Hepatocyte (in vitro differentiated cells): Measurements from ENCODE around the gene TMEM201. TPM values are rescaled to one million over a fixed set of nuclear protein-coding genes. Genes with fewer than 3 reads are reported as not detected.

Source experiments
- DNase-seq: peaks from one replicate; pipeline ENCODE4 v3.0.0-alpha.2; 2016; ENCODE audit warnings: low spot score
- H2AFZ ChIP-seq: fragments of 200-600 bp; sonication (generic); 2 replicates; pipeline ENCODE4 v1.6.0; 2016; ENCODE audit warnings: antibody characterized with exemption, mild to moderate bottlenecking
- H3K27ac ChIP-seq: fragments of 200-600 bp; sonication (generic); 2 replicates; pipeline ENCODE4 v1.5.1; 2016; ENCODE audit warnings: mild to moderate bottlenecking
- H3K27me3 ChIP-seq: fragments of 200-600 bp; sonication (generic); 2 replicates; pipeline ENCODE4 v1.6.1; 2016
- H3K36me3 ChIP-seq: fragments of 200-600 bp; sonication (generic); replicated peaks from 2 replicates; pipeline ENCODE4 v1.5.1; 2016; ENCODE audit warnings: low read depth; ENCODE audit not compliant: insufficient read depth
- H3K4me1 ChIP-seq: fragments of 200-600 bp; sonication (generic); 2 replicates; pipeline ENCODE4 v1.5.1; 2016; ENCODE audit warnings: mild to moderate bottlenecking, moderate library complexity; ENCODE audit not compliant: insufficient read depth
- H3K4me2 ChIP-seq: fragments of 200-600 bp; sonication (generic); 2 replicates; pipeline ENCODE4 v1.6.0; 2016
- H3K4me3 ChIP-seq: fragments of 200-600 bp; sonication (generic); 2 replicates; pipeline ENCODE4 v1.5.1; 2016; ENCODE audit warnings: mild to moderate bottlenecking
- H3K79me2 ChIP-seq: fragments of 200-600 bp; sonication (generic); 2 replicates; pipeline ENCODE4 v1.6.0; 2017; ENCODE audit warnings: mild to moderate bottlenecking
- H3K9me2 ChIP-seq: fragments of 200-600 bp; sonication (generic); replicated peaks from 2 replicates; pipeline ENCODE4 v1.6.0; 2017; ENCODE audit warnings: mild to moderate bottlenecking; ENCODE audit not compliant: insufficient read depth
- H3K9me3 ChIP-seq: fragments of 200-600 bp; sonication (generic); 2 replicates; pipeline ENCODE4 v1.5.1; 2016; ENCODE audit warnings: low read depth, mild to moderate bottlenecking
- H4K20me1 ChIP-seq: fragments of 200-600 bp; sonication (generic); 2 replicates; pipeline ENCODE4 v1.6.0; 2016; ENCODE audit warnings: mild to moderate bottlenecking; ENCODE audit not compliant: insufficient read depth, poor library complexity, severe bottlenecking
- EZH2 ChIP-seq: fragments of 200-600 bp; sonication (generic); IDR thresholded peaks from 2 replicates; pipeline ENCODE4 v1.6.1; 2016; ENCODE audit warnings: antibody characterized with exemption, mild to moderate bottlenecking, borderline replicate concordance
- EZH2phosphoT487 ChIP-seq: fragments of 200-600 bp; sonication (generic); IDR thresholded peaks from one replicate; pipeline ENCODE4 v1.6.1; 2018; ENCODE audit warnings: antibody characterized with exemption, mild to moderate bottlenecking, low read depth, moderate library complexity; ENCODE audit not compliant: unreplicated experiment, severe bottlenecking
- WGBS: methylation state at CpG from one replicate; pipeline ENCODE4 v1.1.6; 2016; ENCODE audit warnings: low lambda C conversion rate; ENCODE audit errors: missing lambda C conversion rate; 5-methylcytosine and 5-hydroxymethylcytosine counted together
- polyA plus RNA-seq: library from polyadenylated mRNA; unstranded; fragments of >200 nt; fragmentation: Nextera tagmentation; extraction: Ambion mirVana; gene quantifications from 2 replicates; pipeline ENCODE4 v1.2.1, GENCODE V29; 2016
- total RNA-seq: library from RNA; depleted of rRNA; stranded (reverse); fragments of >200 nt; gene quantifications from 2 replicates; pipeline ENCODE4 v1.2.3, GENCODE V29; 2014
- TF ChIP-seq, protein P1 (sequence below): fragments of 200-600 bp; sonication (generic); IDR thresholded peaks from 2 replicates; pipeline ENCODE4 v1.5.1; 2016; ENCODE audit warnings: antibody characterized with exemption, mild to moderate bottlenecking; ENCODE audit not compliant: poor library complexity

TMEM201 gene
- total and polyA plus RNA-seq, 2 experiments from 2014 or later, result 3.7 to 11.2 TPM

DNA sequence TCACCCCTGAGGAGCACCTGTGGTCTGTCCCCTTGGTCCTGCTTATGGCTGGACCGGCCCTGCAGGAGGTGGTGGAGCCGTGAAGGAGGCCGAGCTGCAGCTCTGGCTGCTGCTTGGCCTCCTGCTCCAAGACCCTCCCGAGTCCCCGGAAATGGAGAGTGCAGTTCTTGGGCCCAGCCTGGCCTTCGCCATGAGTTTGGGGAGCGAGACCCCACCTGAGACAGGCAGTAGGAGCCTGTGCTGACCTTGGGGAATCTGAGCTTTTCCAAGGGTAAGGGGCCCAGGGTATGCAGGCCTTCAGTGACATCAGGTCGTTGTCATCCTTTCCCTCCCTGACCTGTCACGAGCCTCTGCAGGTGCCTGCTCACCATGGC lies 14.1 kb downstream of the TMEM201 start:
- Histone ChIP-seq H3K4me3 (no peak overlapping the region), H4K20me1 (no peaks in the 10 kb centered on the region), H3K9me3 (no peaks in the 10 kb centered on the region), H3K27me3 (no peaks in the 10 kb centered on the region), H3K27ac (no peak overlapping the region), H3K36me3 (no peaks in the 10 kb centered on the region), H3K79me2 (no peaks in the 10 kb centered on the region), H3K4me2 (no peak overlapping the region), H2AFZ (no peak overlapping the region), H3K9me2 (no peaks in the 10 kb centered on the region), H3K4me1 (no peaks in the 10 kb centered on the region)
- TF ChIP-seq, protein P1, sequence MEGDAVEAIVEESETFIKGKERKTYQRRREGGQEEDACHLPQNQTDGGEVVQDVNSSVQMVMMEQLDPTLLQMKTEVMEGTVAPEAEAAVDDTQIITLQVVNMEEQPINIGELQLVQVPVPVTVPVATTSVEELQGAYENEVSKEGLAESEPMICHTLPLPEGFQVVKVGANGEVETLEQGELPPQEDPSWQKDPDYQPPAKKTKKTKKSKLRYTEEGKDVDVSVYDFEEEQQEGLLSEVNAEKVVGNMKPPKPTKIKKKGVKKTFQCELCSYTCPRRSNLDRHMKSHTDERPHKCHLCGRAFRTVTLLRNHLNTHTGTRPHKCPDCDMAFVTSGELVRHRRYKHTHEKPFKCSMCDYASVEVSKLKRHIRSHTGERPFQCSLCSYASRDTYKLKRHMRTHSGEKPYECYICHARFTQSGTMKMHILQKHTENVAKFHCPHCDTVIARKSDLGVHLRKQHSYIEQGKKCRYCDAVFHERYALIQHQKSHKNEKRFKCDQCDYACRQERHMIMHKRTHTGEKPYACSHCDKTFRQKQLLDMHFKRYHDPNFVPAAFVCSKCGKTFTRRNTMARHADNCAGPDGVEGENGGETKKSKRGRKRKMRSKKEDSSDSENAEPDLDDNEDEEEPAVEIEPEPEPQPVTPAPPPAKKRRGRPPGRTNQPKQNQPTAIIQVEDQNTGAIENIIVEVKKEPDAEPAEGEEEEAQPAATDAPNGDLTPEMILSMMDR, result no peak
- TF ChIP-seq EZH2, result no peak
- TF ChIP-seq EZH2phosphoT487, result no peak
- no peak for DNase-seq
- WGBS, result 95% methylated on average over 9 of the region's 9 CpGs

DNA sequence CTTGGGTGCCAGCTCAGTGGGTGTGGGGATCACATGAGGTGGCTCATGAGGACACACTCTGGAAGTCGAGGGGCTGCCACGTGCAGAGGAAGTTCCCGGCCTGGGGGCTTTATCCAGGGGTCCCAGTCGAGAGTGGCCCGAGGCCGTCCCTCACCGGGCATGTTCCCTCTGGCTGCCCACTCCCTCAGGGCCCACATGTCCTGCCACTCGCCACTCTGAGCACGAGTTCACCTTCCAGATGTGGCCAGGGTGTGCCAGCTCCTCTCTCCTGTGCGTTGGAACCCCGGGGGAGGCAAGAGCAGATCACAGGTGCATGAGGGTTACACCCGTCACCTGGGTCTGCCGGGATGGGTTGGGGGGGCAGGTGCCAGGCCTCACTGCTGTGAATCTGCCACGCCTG lies 14.6 kb downstream of the TMEM201 start:
- Histone ChIP-seq H3K4me2 (no peak overlapping the region), H3K36me3 (no peaks in the 10 kb centered on the region), H2AFZ (no peak overlapping the region), H3K79me2 (no peaks in the 10 kb centered on the region), H3K9me2 (no peaks in the 10 kb centered on the region), H3K4me3 (no peak overlapping the region), H4K20me1 (no peaks in the 10 kb centered on the region), H3K27ac (no peak overlapping the region), H3K27me3 (no peaks in the 10 kb centered on the region), H3K9me3 (no peaks in the 10 kb centered on the region), H3K4me1 (no peaks in the 10 kb centered on the region)
- no peak for DNase-seq
- 96% methylated on average over 14 of the region's 14 CpGs for WGBS
- TF ChIP-seq, protein P1, result no peak
- TF ChIP-seq EZH2 (no peak), EZH2phosphoT487 (no peak)

DNA sequence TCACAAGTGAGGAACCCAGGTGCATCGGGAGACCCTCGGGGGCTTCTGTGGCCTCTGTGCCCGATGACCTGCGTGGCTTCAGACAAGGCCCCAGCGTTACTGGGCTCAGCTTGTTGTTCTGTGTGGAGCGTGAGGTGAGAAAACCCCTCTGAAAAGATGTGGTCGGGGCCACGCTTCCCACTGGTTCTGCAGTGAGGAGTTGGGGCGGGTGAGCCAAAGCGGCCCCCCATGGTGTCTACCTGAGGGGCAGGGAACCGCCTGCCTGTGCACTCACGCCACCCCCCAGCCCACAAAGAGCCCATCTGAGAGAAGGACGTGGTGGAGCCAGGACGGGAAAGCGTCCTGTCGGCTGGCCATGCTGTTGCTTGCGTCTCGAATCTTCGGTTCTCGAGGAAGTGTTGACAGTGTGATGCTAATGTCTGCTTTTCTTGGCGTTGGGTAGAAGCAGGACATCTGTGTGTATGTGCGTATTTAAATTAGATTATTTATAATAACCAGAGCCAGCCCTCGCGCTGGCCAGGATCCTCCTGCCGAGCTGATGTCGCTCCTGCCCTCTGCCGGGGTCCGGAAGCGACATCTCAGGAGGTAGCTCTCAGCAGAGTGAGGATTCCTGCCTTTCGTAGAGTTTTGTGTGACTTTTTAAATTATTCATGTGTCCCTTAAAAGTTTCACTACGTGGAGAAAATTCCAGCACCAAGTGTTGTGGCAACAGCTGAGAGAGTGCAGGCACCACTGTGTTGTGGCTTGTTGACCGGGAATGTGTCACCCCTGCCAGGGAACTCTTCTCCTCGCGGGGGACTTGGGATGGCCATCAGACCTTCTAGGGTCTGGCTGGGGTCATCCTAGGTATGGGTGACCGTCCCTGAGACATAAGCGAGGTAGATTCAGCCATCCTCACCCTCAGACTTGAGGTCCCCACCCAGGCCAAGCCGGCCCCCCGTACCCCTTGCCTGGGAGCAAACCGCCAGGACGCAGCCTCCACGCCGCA lies 15.3 kb downstream of the TMEM201 start:
- Histone ChIP-seq H3K36me3 (no peaks in the 10 kb centered on the region), H3K9me2 (no peaks in the 10 kb centered on the region), H3K27ac (no peak overlapping the region), H3K4me1 (no peaks in the 10 kb centered on the region), H3K27me3 (no peaks in the 10 kb centered on the region), H3K9me3 (no peaks in the 10 kb centered on the region), H2AFZ (no peak overlapping the region), H3K79me2 (no peaks in the 10 kb centered on the region), H3K4me2 (no peak overlapping the region), H3K4me3 (no peak overlapping the region), H4K20me1 (no peaks in the 10 kb centered on the region)
- TF ChIP-seq EZH2phosphoT487 (no peak), EZH2 (no peak)
- TF ChIP-seq, protein P1, result no peak
- 95% methylated on average over 40 of the region's 42 CpGs for WGBS
- no peak for DNase-seq
